Dedifferentiated amniotic fluid mesenchymal stem cell (primary cell): ENCODE results near the gene AAMDC.
"Not testable (repeated sequence)": the region's sequence is repeated elsewhere in the genome, so short reads cannot be mapped to it uniquely, and the experiment has no call there.

Experiments used
- DNase-seq: peaks from one replicate; pipeline ENCODE4 v3.0.0-alpha.2; 2016; ENCODE audit errors: extremely low spot score

Gene AAMDC

DNA sequence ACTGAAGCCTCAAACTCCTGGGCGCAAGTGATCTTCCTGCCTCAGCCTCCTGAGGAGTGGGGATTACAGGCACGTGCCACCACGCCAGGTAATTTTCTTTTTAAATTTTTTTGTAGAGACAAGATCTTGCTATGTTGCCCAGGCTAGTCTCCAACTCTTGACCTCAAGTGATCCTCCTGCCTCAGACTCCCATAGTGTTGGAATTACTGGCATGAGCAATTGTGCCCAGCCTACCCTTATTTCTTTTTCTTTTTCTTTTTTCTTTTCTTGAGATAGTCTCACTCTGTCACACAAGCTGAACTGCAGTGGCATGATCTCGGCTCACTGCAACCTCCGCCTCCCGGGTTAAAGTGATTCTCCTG, 63.9 kb downstream of the AAMDC start:
- no peak for DNase-seq

DNA sequence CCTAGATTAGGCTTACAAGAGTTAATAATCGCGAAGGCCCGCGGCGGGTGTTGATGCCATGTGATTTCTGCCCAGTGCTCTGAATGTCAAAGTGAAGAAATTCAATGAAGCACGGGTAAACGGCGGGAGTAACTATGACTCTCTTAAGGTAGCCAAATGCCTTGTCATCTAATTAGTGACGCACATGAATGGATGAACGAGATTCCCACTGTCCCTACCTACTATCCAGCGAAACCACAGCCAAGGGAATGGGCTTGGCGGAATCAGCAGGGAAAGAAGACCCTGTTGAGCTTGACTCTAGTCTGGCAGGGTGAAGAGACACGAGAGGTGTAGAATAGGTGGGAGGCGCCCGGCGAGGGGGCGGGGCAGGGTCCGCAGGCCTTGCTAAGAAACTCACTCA, 65.5 kb downstream of the AAMDC start:
- DNase-seq, result no peak

DNA sequence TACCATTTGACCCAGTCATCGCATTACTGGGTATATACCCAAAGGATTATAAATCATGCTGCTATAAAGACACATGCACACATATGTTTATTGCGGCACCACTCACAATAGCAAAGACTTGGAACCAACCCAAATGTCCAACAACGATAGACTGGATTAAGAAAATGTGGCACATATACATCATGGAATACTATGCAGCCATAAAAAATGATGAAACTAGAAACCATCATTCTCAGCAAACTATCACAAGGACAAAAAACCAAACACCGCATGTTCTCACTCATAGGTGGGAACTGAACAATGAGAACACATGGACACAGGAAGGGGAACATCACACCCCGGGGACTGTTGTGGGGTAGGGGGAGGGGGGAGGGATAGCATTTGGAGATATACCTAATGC, 68.1 kb downstream of the AAMDC start:
- DNase-seq, result not testable (repeated sequence)

DNA sequence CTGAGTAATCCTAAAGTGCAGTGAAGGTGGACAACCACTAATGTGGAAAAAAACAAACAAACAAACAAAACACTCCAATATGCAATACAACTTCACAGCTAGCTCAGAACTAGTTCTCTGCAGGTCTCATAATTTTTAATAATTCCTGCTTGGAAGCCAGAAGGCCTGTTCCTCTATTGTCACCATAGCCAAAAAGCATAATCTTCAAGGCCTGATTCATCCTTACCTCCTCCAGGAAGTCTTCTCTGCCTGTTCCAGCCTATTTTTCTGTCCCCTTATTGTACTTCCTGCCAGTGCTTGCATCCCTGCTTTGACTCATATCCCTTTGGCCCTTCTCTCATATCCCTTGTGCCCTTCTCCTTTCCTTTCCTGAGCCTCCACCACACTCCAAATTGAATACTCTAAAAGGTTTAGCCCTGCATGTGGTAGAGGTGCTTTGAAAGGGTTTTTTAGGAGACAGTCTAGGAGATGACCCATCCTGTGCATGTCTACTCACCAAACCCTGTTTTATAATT, 69.2 kb downstream of the AAMDC start:
- not testable (repeated sequence) for DNase-seq

DNA sequence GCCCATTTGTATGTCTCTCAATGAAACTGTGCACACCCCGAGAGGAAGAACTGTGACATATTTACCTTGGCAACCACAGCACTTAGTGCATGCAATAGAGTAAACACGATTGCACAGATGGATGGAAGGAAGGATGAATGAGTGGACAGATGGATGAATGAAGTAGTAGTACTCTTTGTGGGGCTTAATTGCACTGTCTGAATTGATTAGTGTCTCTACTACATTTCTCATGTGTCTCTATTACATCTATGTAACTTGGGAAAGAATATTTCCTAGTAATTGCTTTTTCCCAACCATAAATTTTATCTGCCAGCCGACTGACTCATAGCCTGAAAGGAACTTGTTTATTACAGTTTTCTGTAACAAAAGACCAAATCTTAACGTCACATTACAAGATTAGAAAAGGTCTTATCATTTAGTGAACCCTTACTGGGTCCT, 69.7 kb downstream of the AAMDC start:
- DNase-seq, result not testable (repeated sequence)

DNA sequence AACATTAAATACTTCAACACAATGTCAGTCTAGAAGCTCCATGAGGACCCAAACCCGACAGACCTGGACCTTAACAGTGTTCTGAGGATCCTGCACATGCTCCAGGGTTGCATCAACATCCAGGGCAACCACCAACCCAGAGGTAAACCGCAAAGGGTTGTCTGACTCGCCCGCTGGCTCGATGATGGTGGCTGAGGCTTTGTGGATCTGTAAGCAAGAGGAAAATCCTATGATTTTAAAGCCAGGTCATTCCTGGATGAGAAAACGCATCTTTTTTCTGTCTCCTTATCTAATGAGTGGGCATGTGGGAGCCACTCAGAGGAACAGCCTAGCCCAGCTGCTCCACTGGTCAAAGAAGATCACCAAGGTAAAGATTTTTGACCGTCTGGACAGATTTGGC, 70.3 kb downstream of the AAMDC start:
- DNase-seq, result not testable (repeated sequence)

DNA sequence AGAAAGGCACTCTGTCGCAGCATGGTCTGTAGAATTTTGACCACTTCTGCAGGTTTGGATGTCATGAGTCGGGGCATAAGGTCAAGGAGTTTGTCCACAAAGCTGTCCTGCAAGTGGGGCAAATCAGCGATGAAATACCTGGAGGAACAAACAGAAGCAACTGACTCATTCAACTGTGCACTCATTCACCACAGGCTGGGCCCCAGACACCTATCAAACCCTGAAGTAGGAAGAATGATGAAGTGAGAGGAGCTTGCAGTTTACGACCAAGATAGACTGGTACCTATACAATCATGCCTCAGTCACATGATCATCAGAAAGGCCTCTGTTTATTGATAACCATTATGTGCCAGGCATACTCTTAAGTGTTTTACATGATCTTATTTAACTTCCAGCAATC, 70.8 kb downstream of the AAMDC start:
- not testable (repeated sequence) for DNase-seq

DNA sequence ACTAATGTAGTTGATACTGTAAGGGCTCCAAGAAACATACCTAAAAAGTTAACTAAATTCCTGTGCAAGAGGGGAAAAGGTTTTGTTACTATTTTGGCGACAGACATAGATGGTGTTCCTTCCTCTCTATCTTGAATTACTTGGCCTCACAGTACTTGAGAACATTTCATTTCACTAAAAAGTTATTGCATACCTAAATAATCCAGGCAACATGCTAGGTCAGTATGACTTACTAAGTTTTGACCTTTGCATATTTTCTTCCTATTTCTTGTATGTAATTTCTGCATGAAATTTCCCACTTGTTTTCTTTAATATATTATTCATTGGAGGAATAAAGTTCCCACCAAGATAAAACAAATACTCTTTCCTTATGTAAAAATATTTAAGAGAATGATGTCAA, 74.0 kb downstream of the AAMDC start:
- DNase-seq, result peak; percentile 37

DNA sequence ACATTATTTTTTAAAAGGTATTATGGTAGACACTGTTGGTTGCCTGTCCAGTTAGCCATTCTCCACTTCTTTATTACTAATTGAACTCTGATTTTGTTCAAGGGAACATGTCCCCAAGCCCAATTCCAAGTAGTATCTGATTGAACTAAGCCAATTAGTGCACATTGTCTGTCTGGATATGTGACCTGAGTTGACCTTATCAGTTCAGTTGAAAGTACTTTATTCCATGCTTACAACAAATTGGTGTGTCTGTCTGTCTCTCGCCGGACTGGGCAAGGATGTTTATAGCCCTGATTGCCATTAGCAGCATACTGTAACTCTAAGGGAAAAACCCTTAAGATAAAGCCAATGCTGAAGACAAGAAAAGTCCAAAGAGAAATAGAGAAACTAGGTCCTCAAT, 87.9 kb downstream of the AAMDC start:
- no peak for DNase-seq

DNA sequence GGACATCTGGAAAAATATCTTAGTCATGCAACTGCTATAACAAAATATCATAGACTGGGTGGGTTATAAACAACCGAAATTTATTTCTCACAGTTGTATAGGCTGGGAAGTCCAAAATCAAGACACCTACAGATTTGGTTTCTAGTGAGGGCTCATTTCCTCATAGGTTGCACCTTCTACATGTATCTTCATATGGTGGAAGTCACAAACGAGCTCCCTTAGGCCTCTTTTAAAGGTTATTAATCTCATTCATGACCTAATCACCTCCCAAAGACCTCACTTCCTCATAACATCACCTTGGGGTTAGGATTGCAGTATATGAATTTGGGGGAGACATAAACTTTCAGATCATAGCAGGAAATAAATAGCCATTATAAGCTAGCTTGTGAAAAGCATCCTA, 88.3 kb downstream of the AAMDC start:
- no peak for DNase-seq

DNA sequence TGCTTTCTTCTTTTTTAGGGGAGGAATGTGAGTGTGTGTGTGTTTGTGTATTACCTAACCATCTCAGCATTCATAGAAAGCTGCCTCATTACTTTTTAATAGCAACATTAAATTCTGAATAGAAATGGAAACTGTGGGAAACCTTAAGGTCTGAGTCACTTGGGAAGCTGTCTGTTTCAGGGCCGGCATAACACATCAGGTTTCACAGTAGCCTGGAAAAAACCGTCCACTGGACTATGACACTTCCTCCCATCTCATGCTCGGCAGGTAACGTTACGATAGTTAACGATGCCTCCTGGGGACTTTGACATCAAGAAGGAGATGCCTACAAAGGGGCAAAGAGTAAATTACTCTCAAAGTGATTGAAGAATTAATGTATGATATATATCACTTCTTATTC, 89.9 kb downstream of the AAMDC start:
- not testable (repeated sequence) for DNase-seq

DNA sequence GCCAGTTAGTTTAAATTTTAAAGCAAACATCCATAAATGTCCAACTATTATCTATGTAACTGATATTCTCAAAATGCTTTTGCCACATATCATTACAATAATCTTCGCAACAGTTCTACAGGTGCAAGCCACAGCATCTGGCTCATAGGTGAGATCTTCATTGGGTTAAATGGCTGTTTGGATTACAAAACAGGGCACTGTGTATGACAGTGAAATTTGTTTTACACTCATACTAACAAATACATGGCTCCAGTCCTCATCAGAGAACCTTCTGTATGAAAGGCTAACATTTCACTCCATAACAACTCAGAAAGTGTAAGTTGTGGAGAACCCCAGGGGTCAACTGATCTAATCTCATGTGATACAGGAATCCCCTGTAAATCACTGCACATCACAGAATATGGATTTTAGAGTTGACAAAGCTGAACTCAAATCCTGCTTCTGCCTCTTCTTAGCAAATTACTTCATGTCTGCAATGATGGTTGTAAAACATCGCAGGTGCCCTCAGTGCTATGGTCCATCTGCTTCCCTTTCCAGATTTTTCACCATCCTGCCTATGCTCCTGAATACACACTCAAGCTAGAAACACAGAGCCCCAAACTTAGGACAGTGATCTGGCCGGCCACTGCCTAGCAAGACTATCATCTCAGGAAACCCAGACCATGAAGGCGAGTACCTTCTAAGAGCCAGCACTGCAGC, 92.8 kb downstream of the AAMDC start:
- DNase-seq, result not testable (repeated sequence)

DNA sequence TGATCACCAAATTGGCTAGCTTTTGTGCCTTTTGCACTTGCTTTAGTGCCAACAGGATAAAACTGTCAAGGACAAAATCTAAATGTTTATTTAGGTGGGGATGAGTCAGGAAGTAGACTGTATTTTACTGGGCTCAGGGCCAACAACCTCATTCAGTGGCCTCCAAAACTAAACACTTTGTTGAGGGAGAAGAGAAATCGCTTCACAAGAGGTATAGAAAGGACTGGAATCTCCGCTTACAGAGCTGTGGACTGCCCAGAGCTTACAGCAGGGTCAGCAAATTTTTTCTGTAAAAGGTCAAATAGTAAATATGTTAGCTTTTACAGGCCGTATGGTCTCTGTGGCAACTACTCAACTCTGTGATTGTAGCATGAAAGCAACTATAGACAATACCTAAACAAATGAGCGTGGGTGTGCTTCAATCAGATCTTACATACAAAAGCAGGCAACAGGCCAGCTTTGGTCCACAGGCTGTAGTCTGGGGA, 93.4 kb downstream of the AAMDC start:
- peak; percentile 72 for DNase-seq

DNA sequence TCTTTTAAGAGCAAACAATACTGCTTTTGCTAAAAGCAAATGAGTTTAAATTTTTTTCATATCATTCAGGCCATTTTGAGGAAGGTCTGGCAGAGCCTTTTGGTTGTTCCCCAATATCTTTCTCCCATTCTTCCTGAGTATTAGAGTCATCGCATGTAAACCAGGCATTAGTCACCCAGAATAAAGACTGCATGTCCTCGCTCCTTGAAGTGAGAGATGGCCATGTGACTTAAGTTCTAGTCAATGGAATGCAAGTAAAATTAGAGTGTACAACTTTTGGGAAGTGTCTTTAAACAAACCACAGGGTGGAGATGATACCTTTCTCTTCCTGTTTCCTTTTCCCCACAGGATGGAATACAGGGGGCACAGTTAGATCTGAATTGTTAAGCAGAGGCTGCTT, 96.8 kb downstream of the AAMDC start:
- not testable (repeated sequence) for DNase-seq
